Measurements from ENCODE around the gene TIAM2. TPM values are rescaled to one million over a fixed set of nuclear protein-coding genes. Genes with fewer than 3 reads are reported as not detected.

The TIAM2 gene
- total RNA-seq, 4 donors from 2014 or later, result 8.6 to 17.0 (median 14.8) TPM

DNA sequence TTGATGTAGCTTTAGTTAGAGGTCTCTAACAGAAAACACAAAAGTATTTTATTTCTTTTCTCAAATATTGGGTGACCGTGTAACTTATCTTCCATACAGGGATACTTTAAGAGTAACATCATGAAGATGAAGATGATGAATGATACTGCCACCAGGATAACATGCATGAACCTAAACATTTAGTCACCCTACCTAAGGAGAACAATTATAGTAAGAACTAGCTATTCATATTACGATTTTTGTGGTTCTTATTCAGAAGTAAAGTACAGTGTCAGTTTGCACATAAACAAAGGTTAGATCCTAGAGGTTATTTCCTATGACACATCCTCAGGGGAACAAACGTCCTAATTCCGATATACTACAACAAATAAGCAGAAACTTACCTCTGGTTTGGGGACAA lies 289.7 kb downstream of the TIAM2 start:
- intact Hi-C loops (cut with DNase I), result no loop called here
- no peak overlapping the region for H3K4me3 ChIP-seq
- peaks cover 0 to 41% (median 17%) of the 10 kb centered on the region in 4 donors for H3K36me3 ChIP-seq
- no peaks in the 10 kb centered on the region for H3K9me3 ChIP-seq
- 87% methylated on average over 4 of the region's 4 CpGs for WGBS
- H3K4me1 ChIP-seq, result no peaks in the 10 kb centered on the region
- H3K27me3 ChIP-seq, result no peaks in the 10 kb centered on the region
- no peak overlapping the region for H3K27ac ChIP-seq (replicated peaks in 1 of 4)
- TF ChIP-seq EP300 (IDR thresholded peaks at IDR 0.05) (no peak), POLR2AphosphoS5 (IDR thresholded peaks at IDR 0.05) (no peak)
- TF ChIP-seq, protein P1, sequence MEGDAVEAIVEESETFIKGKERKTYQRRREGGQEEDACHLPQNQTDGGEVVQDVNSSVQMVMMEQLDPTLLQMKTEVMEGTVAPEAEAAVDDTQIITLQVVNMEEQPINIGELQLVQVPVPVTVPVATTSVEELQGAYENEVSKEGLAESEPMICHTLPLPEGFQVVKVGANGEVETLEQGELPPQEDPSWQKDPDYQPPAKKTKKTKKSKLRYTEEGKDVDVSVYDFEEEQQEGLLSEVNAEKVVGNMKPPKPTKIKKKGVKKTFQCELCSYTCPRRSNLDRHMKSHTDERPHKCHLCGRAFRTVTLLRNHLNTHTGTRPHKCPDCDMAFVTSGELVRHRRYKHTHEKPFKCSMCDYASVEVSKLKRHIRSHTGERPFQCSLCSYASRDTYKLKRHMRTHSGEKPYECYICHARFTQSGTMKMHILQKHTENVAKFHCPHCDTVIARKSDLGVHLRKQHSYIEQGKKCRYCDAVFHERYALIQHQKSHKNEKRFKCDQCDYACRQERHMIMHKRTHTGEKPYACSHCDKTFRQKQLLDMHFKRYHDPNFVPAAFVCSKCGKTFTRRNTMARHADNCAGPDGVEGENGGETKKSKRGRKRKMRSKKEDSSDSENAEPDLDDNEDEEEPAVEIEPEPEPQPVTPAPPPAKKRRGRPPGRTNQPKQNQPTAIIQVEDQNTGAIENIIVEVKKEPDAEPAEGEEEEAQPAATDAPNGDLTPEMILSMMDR (IDR thresholded peaks at IDR 0.05), result no peak
- no peak for DNase-seq (ENCODE audit: extremely low spot score)

DNA sequence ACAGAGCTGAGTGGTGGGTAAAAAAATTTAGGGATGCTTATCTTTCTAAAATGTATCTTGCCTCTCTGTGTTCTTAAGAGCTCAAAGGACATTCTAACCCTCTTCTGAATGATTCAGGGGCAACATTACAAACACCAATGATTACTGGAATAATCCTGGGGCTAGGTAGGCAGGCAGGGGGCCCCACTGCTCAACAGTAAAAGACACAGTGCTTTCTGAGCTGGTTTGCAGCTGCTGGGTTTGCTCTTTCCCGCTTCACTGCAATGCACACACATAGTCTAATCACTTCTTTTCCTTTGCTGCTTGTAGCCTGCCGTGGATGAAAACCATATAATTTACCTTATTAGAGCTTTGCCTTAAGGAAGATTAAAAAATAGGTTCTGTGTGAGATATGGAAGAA lies 292.6 kb downstream of the TIAM2 start:
- Histone ChIP-seq H3K36me3 (peaks cover 0 to 58% (median 31%) of the 10 kb centered on the region in 4 donors), H3K4me1 (no peaks in the 10 kb centered on the region), H3K9me3 (no peaks in the 10 kb centered on the region), H3K27ac (replicated peaks in 1 of 4) (no peak overlapping the region), H3K27me3 (no peaks in the 10 kb centered on the region), H3K4me3 (no peak overlapping the region)
- intact Hi-C loops (cut with DNase I), result no loop called here
- WGBS, result 85% methylated on average over 2 of the region's 2 CpGs
- TF ChIP-seq, protein P1 (IDR thresholded peaks at IDR 0.05), result no peak
- TF ChIP-seq EP300 (IDR thresholded peaks at IDR 0.05), result no peak
- no peak for TF ChIP-seq POLR2A (IDR thresholded peaks at IDR 0.05; ENCODE audit: low read depth)
- no peak for TF ChIP-seq POLR2AphosphoS5 (IDR thresholded peaks at IDR 0.05)
- no peak for DNase-seq (ENCODE audit: extremely low spot score)

DNA sequence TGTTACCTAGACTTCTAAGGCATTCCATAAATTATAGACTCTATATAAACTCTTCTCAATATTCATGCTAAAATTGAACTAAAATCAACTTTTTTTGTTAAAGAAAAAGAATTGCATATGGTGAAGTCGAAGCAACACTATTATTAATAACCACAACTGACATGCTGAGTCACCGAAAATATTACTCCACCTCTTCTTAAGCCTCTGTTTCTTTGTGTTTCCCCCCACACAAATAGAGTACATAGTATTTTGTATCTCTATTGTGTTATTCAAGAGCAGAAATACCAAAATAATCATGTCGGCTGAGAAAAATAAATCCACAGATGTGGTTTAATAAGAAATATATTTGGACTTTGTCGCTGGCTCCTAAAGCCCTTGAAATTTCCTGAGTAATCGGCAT lies 295.4 kb downstream of the TIAM2 start:
- Histone ChIP-seq H3K4me3 (no peak overlapping the region), H3K9me3 (no peaks in the 10 kb centered on the region), H3K36me3 (peaks cover 10 to 53% (median 26%) of the 10 kb centered on the region in 4 donors), H3K4me1 (no peaks in the 10 kb centered on the region), H3K27me3 (no peaks in the 10 kb centered on the region), H3K27ac (replicated peaks in 1 of 4) (no peak overlapping the region)
- DNase-seq (ENCODE audit: extremely low spot score), result no peak
- WGBS, result 89% methylated on average over 5 of the region's 5 CpGs
- no peak for TF ChIP-seq EP300 (IDR thresholded peaks at IDR 0.05)
- TF ChIP-seq, protein P1 (IDR thresholded peaks at IDR 0.05), result no peak
- TF ChIP-seq POLR2A (IDR thresholded peaks at IDR 0.05; ENCODE audit: low read depth), result no peak
- TF ChIP-seq POLR2AphosphoS5 (IDR thresholded peaks at IDR 0.05), result no peak
- intact Hi-C loops (cut with DNase I), result no loop called here

DNA sequence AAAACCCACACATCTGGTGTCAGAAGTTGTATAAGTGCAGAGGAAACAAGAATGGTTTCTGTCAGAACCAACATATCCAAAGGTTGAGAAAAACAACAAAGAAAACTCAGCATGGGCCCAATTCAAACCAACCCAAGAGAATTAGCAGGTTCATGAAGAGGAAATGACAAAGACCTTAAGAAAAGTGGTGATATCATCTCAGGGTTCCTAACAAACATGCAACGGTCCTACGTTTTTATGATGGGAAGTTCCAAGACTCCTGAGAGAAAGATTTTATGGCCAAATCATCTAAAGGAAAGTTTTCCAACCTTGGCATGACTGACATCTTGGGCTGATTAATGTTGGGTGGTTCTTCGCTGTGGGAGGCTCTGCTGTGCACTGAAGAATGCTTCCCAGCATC lies 296.2 kb downstream of the TIAM2 start:
- intact Hi-C loops (cut with DNase I), result no loop called here
- H3K4me1 ChIP-seq, result no peaks in the 10 kb centered on the region
- H3K36me3 ChIP-seq, result peaks cover 14 to 61% (median 34%) of the 10 kb centered on the region in 4 donors
- DNase-seq (ENCODE audit: extremely low spot score), result no peak
- H3K4me3 ChIP-seq, result no peak overlapping the region
- H3K27ac ChIP-seq (replicated peaks in 1 of 4), result no peak overlapping the region
- H3K9me3 ChIP-seq, result no peaks in the 10 kb centered on the region
- 91% methylated on average over 3 of the region's 3 CpGs for WGBS
- TF ChIP-seq, protein P1 (IDR thresholded peaks at IDR 0.05), result no peak
- TF ChIP-seq EP300 (IDR thresholded peaks at IDR 0.05) (no peak), POLR2AphosphoS5 (IDR thresholded peaks at IDR 0.05) (no peak), POLR2A (IDR thresholded peaks at IDR 0.05; ENCODE audit: low read depth) (no peak)
- H3K27me3 ChIP-seq, result no peaks in the 10 kb centered on the region

DNA sequence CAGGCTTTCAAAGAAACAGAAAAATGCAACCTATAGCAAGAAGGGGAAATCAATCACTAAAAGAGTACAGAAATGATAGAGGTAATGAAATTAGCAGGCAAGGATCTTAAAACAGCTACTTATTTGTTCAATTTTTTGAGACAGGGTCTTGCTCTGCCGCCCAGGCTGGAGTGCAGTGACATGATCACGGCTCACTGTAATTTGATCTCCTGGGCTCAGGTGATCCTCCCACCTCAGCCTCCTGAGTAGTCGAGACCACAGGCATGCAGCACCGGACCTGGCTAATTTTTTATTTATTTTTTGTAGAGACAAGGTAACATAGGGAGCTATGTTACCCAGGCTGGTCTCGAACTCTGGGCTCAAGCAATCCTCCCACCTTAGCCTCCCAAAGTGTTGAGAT lies 297.6 kb downstream of the TIAM2 start:
- Histone ChIP-seq H3K36me3 (peaks cover 14 to 73% (median 44%) of the 10 kb centered on the region in 4 donors), H3K27me3 (no peaks in the 10 kb centered on the region), H3K27ac (replicated peaks in 1 of 4) (no peak overlapping the region), H3K9me3 (no peaks in the 10 kb centered on the region), H3K4me3 (no peak overlapping the region), H3K4me1 (no peaks in the 10 kb centered on the region)
- intact Hi-C loops (cut with DNase I), result no loop called here
- DNase-seq (ENCODE audit: extremely low spot score), result no peak
- 69% methylated on average over 5 of the region's 5 CpGs for WGBS
- no peak for TF ChIP-seq POLR2AphosphoS5 (IDR thresholded peaks at IDR 0.05)
- TF ChIP-seq POLR2A (IDR thresholded peaks at IDR 0.05; ENCODE audit: low read depth), result no peak
- TF ChIP-seq EP300 (IDR thresholded peaks at IDR 0.05), result no peak
- TF ChIP-seq, protein P1 (IDR thresholded peaks at IDR 0.05), result no peak

Data from esophagus muscularis mucosa (tissue), 4 donors.